Upper lobe of right lung (tissue), 1 donor: ENCODE data around the gene COL11A1. TPM values are rescaled to one million over a fixed set of nuclear protein-coding genes. Genes with fewer than 3 reads are reported as not detected.

ENCODE experiments used
- ATAC-seq: fragments of 200-7000 bp; cut with Tn5 transposase; one replicate; pipeline ENCODE4 v1.9.1; 2020; ENCODE audit warnings: mild to moderate bottlenecking, moderate library complexity
- DNase-seq: peaks from one replicate; pipeline ENCODE4 v3.0.0-alpha.2; 2020
- H3K27ac ChIP-seq: fragments of 200-600 bp; one replicate; pipeline ENCODE4 v1.8.0; 2022
- H3K27me3 ChIP-seq: fragments of 200-600 bp; one replicate; pipeline ENCODE4 v1.8.0; 2022; ENCODE audit warnings: mild to moderate bottlenecking
- H3K36me3 ChIP-seq: fragments of 200-600 bp; one replicate; pipeline ENCODE4 v1.8.0; 2022
- H3K4me1 ChIP-seq: fragments of 200-600 bp; one replicate; pipeline ENCODE4 v1.8.0; 2022
- H3K4me3 ChIP-seq: fragments of 200-600 bp; one replicate; pipeline ENCODE4 v1.8.0; 2022; ENCODE audit warnings: mild to moderate bottlenecking
- H3K9me3 ChIP-seq: fragments of 200-600 bp; one replicate; pipeline ENCODE4 v1.8.0; 2022
- CTCF ChIP-seq: fragments of 200-600 bp; IDR thresholded peaks from one replicate; pipeline ENCODE4 v1.8.0; 2022; ENCODE audit warnings: antibody characterized with exemption
- intact Hi-C: fragments of 100-400 bp; cut with DNase I; formaldehyde crosslinking; loops from one replicate; pipeline ENCODE4 v1.11.0; 2022
- total RNA-seq: library from RNA; stranded (reverse); fragmentation: NEBNext Ultra II Directional; extraction: Animal tissue kit (Norgen Biotek cat#: 25700); gene quantifications from one replicate; pipeline ENCODE4 v1.2.1, GENCODE V29; 2021
- donor health status: DM: no; HTN: yes; CAD: no; lungs with severe emphysema.

Gene COL11A1
- total RNA-seq, 1 donor from 2014 or later = 1.7 TPM

DNA sequence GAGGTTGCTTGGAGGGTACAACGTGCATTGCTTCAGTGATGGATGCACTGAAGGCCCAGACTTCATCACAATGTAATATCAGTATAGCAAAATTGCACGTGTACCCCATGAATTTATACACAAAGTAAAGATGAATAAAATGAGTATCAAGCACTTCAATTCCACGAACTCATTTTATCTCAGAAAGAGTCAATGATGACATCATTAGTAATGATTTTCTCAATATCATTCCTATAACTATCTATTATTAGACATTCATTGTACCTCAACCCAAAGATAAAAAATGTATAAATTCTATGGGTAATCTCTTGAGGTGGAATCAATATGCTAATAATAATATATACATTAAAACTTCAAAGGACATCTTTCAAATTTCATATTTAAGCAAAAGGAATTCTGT lies 208.4 kb downstream of the COL11A1 start:
- Histone ChIP-seq H3K4me3 (no peak overlapping the region), H3K36me3 (no peaks in the 10 kb centered on the region), H3K4me1 (no peaks in the 10 kb centered on the region), H3K9me3 (no peaks in the 10 kb centered on the region), H3K27ac (no peak overlapping the region), H3K27me3 (no peaks in the 10 kb centered on the region)
- ATAC-seq (no peak), DNase-seq (no peak)
- TF ChIP-seq CTCF = no peak
- intact Hi-C loops = no loop called here

- TF ChIP-seq CTCF = no peak
- Histone ChIP-seq H3K36me3 (no peaks in the 10 kb centered on the region), H3K27me3 (no peaks in the 10 kb centered on the region), H3K9me3 (no peaks in the 10 kb centered on the region), H3K4me3 (no peak overlapping the region), H3K27ac (no peak overlapping the region), H3K4me1 (no peaks in the 10 kb centered on the region)
- DNase-seq = no peak
- intact Hi-C loops = no loop called here
- no peak for ATAC-seq
Measured at GRCh38 chr1:102897557-102897956, 210.8 kb downstream of the COL11A1 start.

DNA sequence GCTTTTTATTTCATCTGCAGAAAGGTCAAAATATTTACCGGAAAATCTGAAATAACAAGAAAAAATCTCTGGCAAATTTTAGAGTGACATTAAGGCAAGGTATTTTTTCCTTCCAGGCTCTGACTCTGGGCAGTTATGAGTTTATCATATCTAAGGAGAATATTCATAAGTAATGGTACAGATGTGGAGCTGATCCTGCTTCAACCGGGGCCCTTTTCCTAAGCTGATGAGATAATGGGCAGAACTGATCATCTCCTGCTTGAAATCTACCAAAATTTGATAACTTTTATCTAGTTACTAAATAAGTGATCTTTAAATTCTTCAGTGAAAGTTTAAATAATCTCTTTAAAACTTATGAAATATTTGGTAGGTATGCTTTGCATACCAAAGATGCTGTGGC lies 211.6 kb downstream of the COL11A1 start:
- H3K27me3 ChIP-seq = no peaks in the 10 kb centered on the region
- H3K27ac ChIP-seq = no peak overlapping the region
- H3K9me3 ChIP-seq = no peaks in the 10 kb centered on the region
- H3K4me3 ChIP-seq = no peak overlapping the region
- no peaks in the 10 kb centered on the region for H3K4me1 ChIP-seq
- intact Hi-C loops = no loop called here
- TF ChIP-seq CTCF = no peak
- ATAC-seq (no peak), DNase-seq (no peak)
- no peaks in the 10 kb centered on the region for H3K36me3 ChIP-seq

- no peak for TF ChIP-seq CTCF
- no peaks in the 10 kb centered on the region for H3K36me3 ChIP-seq
- intact Hi-C loops = no loop called here
- no peaks in the 10 kb centered on the region for H3K4me1 ChIP-seq
- ATAC-seq = no peak
- no peak overlapping the region for H3K4me3 ChIP-seq
- no peak for DNase-seq
- no peaks in the 10 kb centered on the region for H3K9me3 ChIP-seq
- H3K27me3 ChIP-seq = no peaks in the 10 kb centered on the region
- H3K27ac ChIP-seq = no peak overlapping the region
Measured at GRCh38 chr1:102896286-102896685, 212.0 kb downstream of the COL11A1 start.

DNA sequence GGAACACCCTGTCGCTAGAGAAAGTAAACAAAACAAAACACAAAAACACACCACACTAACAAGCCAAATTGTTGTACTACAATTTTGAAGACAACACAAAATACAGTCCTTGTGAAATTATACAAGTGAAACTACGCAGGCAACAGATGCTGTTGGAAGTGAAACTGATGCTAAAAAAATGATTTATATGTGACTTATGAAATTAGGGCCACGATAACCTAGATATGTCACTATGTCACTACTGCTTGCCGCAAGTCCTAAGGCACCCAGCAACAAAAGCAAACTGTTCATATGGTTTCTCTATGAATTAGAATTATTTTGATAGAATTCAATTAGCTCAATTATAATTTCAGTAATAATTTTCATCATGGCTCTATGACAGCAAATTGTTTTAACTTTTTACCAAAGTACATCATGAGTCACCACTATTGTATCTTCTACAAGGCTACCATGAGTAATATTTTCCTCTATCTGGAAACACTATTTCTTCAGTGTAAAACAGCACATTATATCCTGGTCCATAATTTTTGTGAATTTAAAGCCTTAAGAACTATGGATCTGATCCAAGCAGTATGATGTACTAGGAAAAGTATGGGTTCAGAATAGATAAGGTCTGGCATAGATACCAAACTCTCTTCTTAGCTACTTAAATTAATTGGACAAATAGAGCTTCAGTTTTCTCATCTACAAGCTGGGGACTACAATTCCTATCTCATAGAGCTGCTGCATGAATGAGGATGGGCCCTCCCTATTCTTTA lies 216.3 kb downstream of the COL11A1 start:
- ATAC-seq (no peak), DNase-seq (no peak)
- Histone ChIP-seq H3K4me3 (no peak overlapping the region), H3K4me1 (no peaks in the 10 kb centered on the region), H3K9me3 (no peaks in the 10 kb centered on the region), H3K27ac (no peak overlapping the region), H3K36me3 (no peaks in the 10 kb centered on the region), H3K27me3 (no peaks in the 10 kb centered on the region)
- intact Hi-C loops = no loop called here
- TF ChIP-seq CTCF = no peak

- H3K27ac ChIP-seq = no peak overlapping the region
- DNase-seq (no peak), ATAC-seq (no peak)
- no peaks in the 10 kb centered on the region for H3K27me3 ChIP-seq
- H3K4me3 ChIP-seq = no peak overlapping the region
- no peaks in the 10 kb centered on the region for H3K4me1 ChIP-seq
- intact Hi-C loops = no loop called here
- H3K36me3 ChIP-seq = no peaks in the 10 kb centered on the region
- TF ChIP-seq CTCF = no peak
- no peaks in the 10 kb centered on the region for H3K9me3 ChIP-seq
Measured at GRCh38 chr1:102886638-102887037, 221.7 kb downstream of the COL11A1 start.
